Stimulated activated CD4-positive, alpha-beta T cell treated with anti-CD3 and anti-CD28 coated beads, Interleukin-15, amount 100 ng/mL, for 24 hours (primary cell): ENCODE results near the gene ZNF710.
"Not testable (repeated sequence)": the region's sequence is repeated elsewhere in the genome, so short reads cannot be mapped to it uniquely, and the experiment has no call there.

Experiments
- DNase-seq: peaks from one replicate; pipeline ENCODE4 v3.0.0-alpha.2; 2020

ZNF710 gene

GRCh38 chr15:90062462-90062932 lies 61.4 kb downstream of the ZNF710 start:
- no peak for DNase-seq

GRCh38 chr15:90062973-90063769 lies 62.0 kb downstream of the ZNF710 start:
- no peak for DNase-seq

- no peak for DNase-seq
These were observed 62.7 kb downstream of the ZNF710 start for GRCh38 chr15:90063770-90064247.

GRCh38 chr15:90064911-90065681 lies 64.0 kb downstream of the ZNF710 start:
- DNase-seq = no peak

- no peak for DNase-seq
These were observed 64.5 kb downstream of the ZNF710 start for GRCh38 chr15:90065682-90066049.

- DNase-seq = no peak
These were observed 66.2 kb downstream of the ZNF710 start for GRCh38 chr15:90067181-90067952.

- DNase-seq = no peak
These were observed 67.0 kb downstream of the ZNF710 start for GRCh38 chr15:90067953-90068606.

- not testable (repeated sequence) for DNase-seq
These were observed 69.5 kb downstream of the ZNF710 start for GRCh38 chr15:90070623-90071022.

- peak; percentile 86 for DNase-seq
These were observed 70.2 kb downstream of the ZNF710 start for GRCh38 chr15:90071220-90071807.

GRCh38 chr15:90072978-90073640 lies 72.0 kb downstream of the ZNF710 start:
- no peak for DNase-seq

- no peak for DNase-seq
These were observed 72.9 kb downstream of the ZNF710 start for GRCh38 chr15:90074023-90074422.

GRCh38 chr15:90074916-90075315 lies 73.8 kb downstream of the ZNF710 start:
- no peak for DNase-seq

GRCh38 chr15:90075420-90076289 lies 74.5 kb downstream of the ZNF710 start:
- peak; percentile 58 for DNase-seq

- no peak for DNase-seq
These were observed 75.6 kb downstream of the ZNF710 start for GRCh38 chr15:90076716-90077115.

GRCh38 chr15:90078965-90079364 lies 77.8 kb downstream of the ZNF710 start:
- no peak for DNase-seq

GRCh38 chr15:90079619-90080457 lies 78.7 kb downstream of the ZNF710 start:
- DNase-seq = no peak

GRCh38 chr15:90080458-90080755 lies 79.3 kb downstream of the ZNF710 start:
- DNase-seq = no peak

- no peak for DNase-seq
These were observed 79.8 kb downstream of the ZNF710 start for GRCh38 chr15:90080818-90081393.

GRCh38 chr15:90082140-90082715 lies 81.1 kb downstream of the ZNF710 start:
- no peak for DNase-seq
